ENCODE data around the gene D2HGDH.
"Not testable (repeated sequence)": the region's sequence is repeated elsewhere in the genome, so short reads cannot be mapped to it uniquely, and the experiment has no call there.

Gene D2HGDH

GRCh38 chr2:241751152-241751551 is 16.7 kb downstream of the D2HGDH start:
- no peak for DNase-seq

- no peak for DNase-seq
These were observed 17.3 kb downstream of the D2HGDH start for GRCh38 chr2:241751776-241752175.

- no peak for DNase-seq
These were observed 17.8 kb downstream of the D2HGDH start for GRCh38 chr2:241752253-241752652.

GRCh38 chr2:241752689-241753276 is 18.4 kb downstream of the D2HGDH start:
- no peak for DNase-seq

GRCh38 chr2:241753493-241753892 is 19.1 kb downstream of the D2HGDH start:
- no peak for DNase-seq

GRCh38 chr2:241754042-241754441 is 19.6 kb downstream of the D2HGDH start:
- DNase-seq = no peak

- DNase-seq = no peak
These were observed 20.7 kb downstream of the D2HGDH start for GRCh38 chr2:241755166-241755565.

GRCh38 chr2:241755777-241756176 is 21.3 kb downstream of the D2HGDH start:
- DNase-seq = no peak

- DNase-seq = peak; percentile 51
These were observed 24.8 kb downstream of the D2HGDH start for GRCh38 chr2:241759067-241759807.

GRCh38 chr2:241759893-241760292 is 25.5 kb downstream of the D2HGDH start:
- DNase-seq = not testable (repeated sequence)

GRCh38 chr2:241760301-241760771 is 25.9 kb downstream of the D2HGDH start:
- peak; percentile 75 for DNase-seq

GRCh38 chr2:241762321-241762932 is 28.0 kb downstream of the D2HGDH start:
- DNase-seq = no peak

GRCh38 chr2:241762933-241763369 is 28.5 kb downstream of the D2HGDH start:
- no peak for DNase-seq

- DNase-seq = no peak
These were observed 29.3 kb downstream of the D2HGDH start for GRCh38 chr2:241763551-241764274.

GRCh38 chr2:241764275-241765241 is 30.1 kb downstream of the D2HGDH start:
- DNase-seq = peak; percentile 61

GRCh38 chr2:241767464-241768250 is 33.2 kb downstream of the D2HGDH start:
- no peak for DNase-seq

GRCh38 chr2:241768251-241768711 is 33.9 kb downstream of the D2HGDH start:
- DNase-seq = no peak

- DNase-seq = no peak
These were observed 34.4 kb downstream of the D2HGDH start for GRCh38 chr2:241768850-241769249.

- no peak for DNase-seq
These were observed 35.4 kb downstream of the D2HGDH start for GRCh38 chr2:241769819-241770184.

GRCh38 chr2:241770185-241770935 is 35.9 kb downstream of the D2HGDH start:
- peak; percentile 56 for DNase-seq
